PC-3 (cell line): ENCODE data around the gene HDAC10.

Source experiments
- CTCF ChIP-seq: fragments of 300-600 bp; sonication (generic); conservative IDR thresholded peaks from 2 replicates; pipeline ENCODE4 v1.5.1; 2017; ENCODE audit warnings: antibody characterized with exemption, low read depth, mild to moderate bottlenecking, low read length
- EZH2 ChIP-seq: fragments of 300-600 bp; sonication (generic); IDR thresholded peaks from one replicate; pipeline ENCODE4 v1.6.1; 2017; ENCODE audit warnings: antibody characterized with exemption, mild to moderate bottlenecking, low read length; ENCODE audit not compliant: unreplicated experiment

GRCh38 chr22:50209893-50210292, 41.2 kb downstream of the HDAC10 start:
- TF ChIP-seq CTCF = peak; percentile 78
- no peak for TF ChIP-seq EZH2
